H1 (cell line): ENCODE measurements around the gene EIF4A3. TPM values are rescaled to one million over a fixed set of nuclear protein-coding genes. Genes with fewer than 3 reads are reported as not detected.

Experiments
- BCL11A ChIP-seq, 2 experiments: IDR thresholded peaks; one replicate each; pipeline ENCODE4 v1.6.1; 2011; ENCODE audit warnings: low read depth in 2 of 2, low read length in 2 of 2, mild to moderate bottlenecking in 2 of 2
- CTCF ChIP-seq, 3 experiments: IDR thresholded peaks; 1 replicate in 2 of 3; 2 replicates in 1 of 3; pipeline versions ENCODE4 v1.5.1 to v1.6.1; 2011; ENCODE audit warnings: low read length in 3 of 3, mild to moderate bottlenecking in 3 of 3, inconsistent platforms in 2 of 3, low read depth in 1 of 3, moderate library complexity in 1 of 3; ENCODE audit not compliant: insufficient read depth in 1 of 3; ENCODE audit errors: control extremely low read depth in 1 of 3
- GABPA ChIP-seq: IDR thresholded peaks from 2 replicates; pipeline ENCODE4 v1.6.1; 2011; ENCODE audit warnings: mild to moderate bottlenecking, low read length, moderate library complexity, borderline replicate concordance; ENCODE audit not compliant: insufficient read depth
- KDM4A ChIP-seq: IDR thresholded peaks from one replicate; pipeline ENCODE4 v1.7.1; 2012; ENCODE audit warnings: low read depth, mild to moderate bottlenecking, moderate library complexity, low read length, inconsistent platforms; ENCODE audit not compliant: severe bottlenecking
- KDM5A ChIP-seq: fragments of 200-600 bp; IDR thresholded peaks from 2 replicates; pipeline ENCODE4 v1.7.1; 2012; ENCODE audit warnings: mild to moderate bottlenecking, low read length, inconsistent platforms, mixed read lengths
- SIRT6 ChIP-seq: IDR thresholded peaks from one replicate; pipeline ENCODE4 v1.7.1; 2012; ENCODE audit warnings: low read length, inconsistent platforms
- polyA plus RNA-seq, 7 experiments: library from polyadenylated mRNA; depleted of rRNA in 3 of 7; stranded (reverse) in 5 of 7; unstranded in 2 of 7; fragments of >200 nt in 5 of 7; fragments of 200-250 nt in 2 of 7; gene quantifications; 1 replicate in 5 of 7; 2 replicates in 1 of 7; 4 replicates in 1 of 7; pipeline versions ENCODE4 v1.2.1 to v1.2.3, GENCODE V29; 2011 to 2013; ENCODE audit warnings: missing spikeins in 2 of 7, mixed read lengths in 2 of 7
- total RNA-seq: library from RNA; stranded (reverse); fragmentation: NEBNext Ultra II Directional; extraction: Animal tissue kit (Norgen Biotek cat#: 25700); gene quantifications from 2 replicates; pipeline ENCODE4 v1.2.1, GENCODE V29; 2021

The EIF4A3 gene
- total and polyA plus RNA-seq, 2 of the 8 experiments (the other 6 are each of a cell fraction or from before 2014, with no cell fraction given), result 142 to 146 TPM

GRCh38 chr17:80142929-80143328 is 4.0 kb downstream of the EIF4A3 start (continued):
- TF ChIP-seq SIRT6 (no peak), BCL11A (IDR thresholded peaks at IDR 0.05; ENCODE audit: low read depth in 2 of 2, low read length in 2 of 2) (no peak), CTCF (IDR thresholded peaks at IDR 0.05; ENCODE audit: control extremely low read depth in 1 of 3, insufficient read depth in 1 of 3, low read depth in 1 of 3, low read length in 3 of 3) (no peak), KDM5A (no peak), KDM4A (no peak), GABPA (no peak)
